ENCODE measurements around the gene MAX. TPM values are rescaled to one million over a fixed set of nuclear protein-coding genes. Genes with fewer than 3 reads are reported as not detected.

MAX gene
- total RNA-seq, 1 experiment from 2014 or later: 72.9 TPM

GRCh38 chr14:65107200-65107599 lies 4.9 kb upstream of the MAX start:
- Histone ChIP-seq H2BK12ac (ENCODE audit: insufficient read length, low read depth, low read length) (no peak overlapping the region), H2BK120ac (ENCODE audit: low read depth, low read length, poor library complexity, severe bottlenecking) (peak overlapping the region; percentile 30), H3K56ac (ENCODE audit: insufficient read length, low read depth, low read length) (no peak overlapping the region), H3K18ac (ENCODE audit: insufficient read length, low read depth, low read length) (no peak overlapping the region), H3K23me2 (ENCODE audit: insufficient read length, low read depth, low read length, poor library complexity, severe bottlenecking) (peaks cover 8% of the 10 kb centered on the region), H3K4me2 (ENCODE audit: insufficient read depth, insufficient read length, low read length) (no peak overlapping the region), H3K4me1 (ENCODE audit: insufficient read depth, low read length) (no peaks in the 10 kb centered on the region; the same call in 1 of the 2 replicates), H3K9ac (ENCODE audit: extremely low read depth, insufficient read length, low read length) (no peak overlapping the region), H3K9me3 (ENCODE audit: control insufficient read depth, low read depth, low read length) (no peaks in the 10 kb centered on the region), H3K27ac (ENCODE audit: insufficient read length, low read depth, low read length) (no peak overlapping the region), H3K27me3 (ENCODE audit: insufficient read depth, low read length) (no peaks in the 10 kb centered on the region), H4K5ac (ENCODE audit: insufficient read length, low read depth, low read length) (no peak overlapping the region), H2BK20ac (ENCODE audit: low read depth, low read length, poor library complexity, severe bottlenecking) (no peak overlapping the region), H4K91ac (ENCODE audit: insufficient read length, low read depth, low read length) (no peak overlapping the region), H3K79me1 (ENCODE audit: insufficient read depth, low read depth, low read length, poor library complexity, severe bottlenecking) (no peaks in the 10 kb centered on the region), H2BK5ac (ENCODE audit: insufficient read length, low read length) (no peak overlapping the region), H4K20me1 (ENCODE audit: control insufficient read depth, insufficient read depth, insufficient read length) (no peaks in the 10 kb centered on the region), H3K14ac (ENCODE audit: insufficient read depth, low read length) (no peak overlapping the region), H4K8ac (replicated peaks; ENCODE audit: insufficient read length, low read depth, low read length) (no peak overlapping the region), H2AFZ (ENCODE audit: low read length) (no peak overlapping the region), H3T11ph (ENCODE audit: low read length) (no peak overlapping the region), H2AK5ac (ENCODE audit: insufficient read length, low read length) (no peak overlapping the region), H3K4ac (ENCODE audit: low read depth, low read length) (no peak overlapping the region), H3K79me2 (ENCODE audit: insufficient read depth, low read length) (no peaks in the 10 kb centered on the region), H3K23ac (ENCODE audit: insufficient read length, low read depth, low read length) (no peak overlapping the region), H2BK15ac (ENCODE audit: low read depth, low read length) (no peak overlapping the region)
- H3K27ac Mint-ChIP-seq: no peak overlapping the region
- no peaks in the 10 kb centered on the region for H3K9me3 Mint-ChIP-seq
- H3K36me3 Mint-ChIP-seq (ENCODE audit: insufficient read depth in 1 of 3, low read depth in 3 of 3): peaks cover 0 to 2% (median 0%) of the 10 kb centered on the region in 3 experiments; a peak in 2 of 7 replicates
- DNase-seq: no peak
- peaks cover 15 to 17% of the 10 kb centered on the region in 2 experiments for H3K4me1 Mint-ChIP-seq
- H3K4me3 Mint-ChIP-seq: no peak overlapping the region
- no peak for TF ChIP-seq CTCF (conservative IDR thresholded peaks at IDR 0.05)
- peaks cover 13% of the 10 kb centered on the region for H3K27me3 Mint-ChIP-seq (ENCODE audit: low read depth)
- no CpG with 5 or more reads among the region's 1 CpG for WGBS (ENCODE audit: extremely low coverage, insufficient read length, low lambda C conversion rate)
